HG02571 (cell line): ENCODE measurements around the gene SORBS1.

Experiments used
- ATAC-seq: cut with Tn5 transposase; IDR thresholded peaks from one replicate; pipeline ENCODE4 v1.9.1; 2021; ENCODE audit warnings: mild to moderate bottlenecking, moderate library complexity; ENCODE audit not compliant: unreplicated experiment

Gene SORBS1

GRCh38 chr10:95566136-95566535 lies 5.0 kb upstream of the SORBS1 start:
- ATAC-seq = no peak

GRCh38 chr10:95565336-95565735 lies 4.2 kb upstream of the SORBS1 start:
- ATAC-seq = no peak

DNA sequence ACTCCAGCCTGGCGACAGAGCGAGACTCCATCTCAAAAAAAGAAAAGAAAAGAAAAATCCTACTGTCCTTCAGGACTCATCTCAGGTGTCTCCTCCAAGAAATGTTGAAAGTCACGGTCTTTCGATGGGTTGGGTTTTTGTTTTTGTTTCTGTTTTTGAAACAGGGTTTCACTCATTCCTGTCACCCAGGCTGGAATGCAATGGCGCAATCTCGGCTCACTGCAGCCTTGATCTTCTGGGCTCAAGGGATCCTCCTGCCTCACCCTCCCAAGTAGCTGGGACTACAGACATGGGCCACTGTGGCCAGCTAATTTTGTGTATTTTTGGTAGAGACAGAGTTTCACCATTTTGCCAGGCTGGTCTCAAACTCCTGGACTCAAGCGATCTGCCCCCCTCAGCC lies 3.1 kb upstream of the SORBS1 start:
- ATAC-seq = no peak

GRCh38 chr10:95562341-95562965 lies 1.3 kb upstream of the SORBS1 start:
- no peak for ATAC-seq

GRCh38 chr10:95561864-95562177 lies 650 bp upstream of the SORBS1 start:
- no peak for ATAC-seq

DNA sequence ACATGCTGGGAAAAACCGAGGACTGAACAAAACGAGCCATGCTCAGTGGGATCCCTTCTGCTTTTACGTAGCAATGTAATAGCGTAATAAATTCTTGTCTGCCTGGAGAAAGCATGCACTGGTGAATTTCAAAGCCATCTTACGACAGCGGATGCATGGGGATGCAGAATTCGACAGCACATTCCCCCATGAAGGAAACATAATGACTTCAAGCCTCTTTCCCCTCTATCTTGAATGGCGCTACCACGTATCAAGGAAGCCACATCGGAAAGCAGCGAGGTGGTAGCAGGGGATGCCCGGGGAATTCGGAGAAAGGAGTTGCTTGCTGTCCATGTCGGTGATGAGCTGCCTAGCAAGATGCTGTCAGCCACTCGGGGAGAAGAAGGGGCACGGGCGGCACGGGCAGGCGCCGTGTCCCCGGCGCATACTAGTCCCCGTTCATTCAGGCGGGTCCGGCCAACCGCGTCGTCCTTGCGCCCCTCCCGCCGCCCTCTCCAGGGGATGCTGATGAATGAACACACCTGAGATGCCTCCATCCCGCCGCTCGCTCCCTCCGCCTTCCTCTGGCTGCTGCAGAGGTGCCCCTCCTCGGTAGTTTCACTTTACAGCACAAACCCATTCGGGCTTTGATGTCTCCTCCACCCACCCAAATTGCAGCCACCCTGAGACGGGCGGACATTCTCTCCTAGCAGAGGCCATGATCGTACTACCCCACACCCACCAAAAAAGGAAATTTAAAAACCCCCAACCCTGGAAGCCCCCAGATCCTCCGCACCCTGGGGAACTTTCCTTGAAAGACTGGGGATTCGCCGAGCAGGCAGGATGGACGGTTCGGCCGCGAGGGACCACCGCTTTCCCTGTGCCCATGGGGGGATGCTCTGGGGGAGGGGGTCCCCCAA lies 644 bp downstream of the SORBS1 start:
- no peak for ATAC-seq

DNA sequence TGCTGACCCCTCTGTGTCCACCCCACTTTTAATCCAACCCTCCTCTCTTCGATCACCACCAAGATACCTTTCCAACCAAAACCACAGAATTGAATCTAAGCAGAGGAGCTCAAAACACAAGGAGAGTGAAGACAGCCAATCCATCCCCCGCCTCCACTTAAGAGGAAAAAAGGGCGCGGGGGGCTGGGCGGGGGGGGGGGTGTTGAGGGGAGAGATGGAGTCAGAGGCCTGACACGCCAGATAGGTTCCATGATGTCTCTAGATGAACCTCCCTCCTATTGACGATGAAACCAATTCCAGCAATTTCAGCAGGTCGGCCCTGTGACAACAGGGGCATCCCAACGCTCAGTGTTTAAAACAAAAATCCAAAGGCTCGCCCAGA lies 1.3 kb downstream of the SORBS1 start:
- no peak for ATAC-seq

GRCh38 chr10:95559471-95559870 lies 1.7 kb downstream of the SORBS1 start:
- no peak for ATAC-seq

DNA sequence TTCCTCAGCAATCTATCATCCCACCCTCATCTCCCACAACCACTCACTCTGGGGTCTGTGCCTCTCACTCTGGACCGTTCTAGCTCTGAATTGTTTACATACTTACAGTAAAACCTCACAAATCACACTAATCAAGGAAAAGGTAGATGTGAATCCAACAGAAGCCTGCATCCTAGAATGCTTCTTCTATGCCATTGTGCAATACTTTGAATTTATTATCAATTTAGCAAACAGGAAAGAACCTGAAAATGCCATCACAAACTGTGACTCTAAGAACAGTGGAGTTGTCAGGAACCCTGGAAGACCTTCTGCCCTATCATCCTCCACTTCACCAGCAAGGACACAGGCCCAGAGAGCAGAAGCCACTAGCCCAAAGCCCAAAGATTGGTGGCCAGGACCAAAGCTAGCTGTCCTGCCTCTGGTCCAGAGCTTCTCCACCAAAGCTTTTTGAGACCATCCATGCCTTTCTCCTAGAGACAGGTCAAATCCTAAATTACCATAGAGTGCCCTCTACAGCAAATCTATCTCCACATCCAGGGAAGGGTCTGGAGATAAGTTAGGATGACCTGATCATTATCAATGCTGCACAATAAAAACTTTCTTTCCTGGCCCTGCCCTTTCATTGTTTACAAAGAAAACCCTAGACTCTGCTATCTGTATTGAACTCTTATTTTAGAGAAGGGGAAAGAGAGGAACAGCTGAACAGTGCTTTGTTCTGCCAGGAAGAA lies 2.4 kb downstream of the SORBS1 start:
- no peak for ATAC-seq

GRCh38 chr10:95556994-95557767 lies 4.0 kb downstream of the SORBS1 start:
- ATAC-seq = no peak

DNA sequence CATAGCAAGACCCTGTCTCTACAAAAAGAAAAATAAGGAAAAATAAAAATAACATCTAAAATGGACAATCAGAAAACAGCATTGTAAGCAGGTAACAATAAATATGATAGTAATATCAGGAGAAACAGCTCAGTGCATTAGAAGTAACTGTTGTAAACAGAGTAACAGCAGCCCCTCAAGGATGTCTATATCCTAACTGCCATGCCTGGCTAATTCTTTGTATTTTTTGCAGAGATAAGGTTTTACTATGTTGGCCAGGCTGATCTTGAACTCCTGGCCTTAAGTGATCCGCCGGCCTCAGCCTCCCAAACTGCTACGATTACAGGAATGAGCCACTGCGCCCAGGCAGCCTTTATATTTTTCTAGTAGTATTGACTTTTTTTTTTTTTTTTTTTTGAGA lies 7.5 kb downstream of the SORBS1 start:
- ATAC-seq = no peak

DNA sequence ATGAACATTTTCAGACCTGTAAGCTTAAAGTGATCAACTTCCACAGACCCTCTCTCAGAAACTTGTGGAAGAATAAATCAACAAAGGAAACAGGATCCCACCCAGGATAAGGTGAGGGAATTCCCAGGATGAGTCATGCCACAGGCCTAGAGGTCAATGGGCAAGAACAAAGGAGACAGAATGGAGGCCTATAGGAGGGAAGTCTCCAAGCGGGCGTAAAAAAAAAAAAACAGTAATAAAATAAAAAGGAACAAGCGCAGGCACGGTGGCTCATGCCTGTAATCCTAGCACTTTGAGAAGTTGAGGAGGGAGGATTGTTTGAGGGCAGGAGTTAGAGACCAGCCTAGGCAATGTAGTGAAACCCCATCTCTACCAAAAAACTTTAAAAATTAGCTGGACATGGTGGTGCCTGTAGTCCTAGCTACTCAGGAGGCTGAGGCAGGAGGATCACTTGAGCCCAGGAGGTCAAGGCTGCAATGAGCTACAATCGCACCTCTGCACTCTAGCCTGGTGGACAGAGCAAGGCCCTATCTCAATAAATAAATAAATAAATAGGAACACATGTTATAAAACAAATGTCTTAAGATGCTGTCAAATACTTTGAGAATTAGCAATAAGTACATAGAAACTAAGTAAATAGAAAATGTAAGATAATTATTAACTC lies 8.4 kb downstream of the SORBS1 start:
- no peak for ATAC-seq

GRCh38 chr10:95550073-95550672 lies 11.0 kb downstream of the SORBS1 start:
- no peak for ATAC-seq

DNA sequence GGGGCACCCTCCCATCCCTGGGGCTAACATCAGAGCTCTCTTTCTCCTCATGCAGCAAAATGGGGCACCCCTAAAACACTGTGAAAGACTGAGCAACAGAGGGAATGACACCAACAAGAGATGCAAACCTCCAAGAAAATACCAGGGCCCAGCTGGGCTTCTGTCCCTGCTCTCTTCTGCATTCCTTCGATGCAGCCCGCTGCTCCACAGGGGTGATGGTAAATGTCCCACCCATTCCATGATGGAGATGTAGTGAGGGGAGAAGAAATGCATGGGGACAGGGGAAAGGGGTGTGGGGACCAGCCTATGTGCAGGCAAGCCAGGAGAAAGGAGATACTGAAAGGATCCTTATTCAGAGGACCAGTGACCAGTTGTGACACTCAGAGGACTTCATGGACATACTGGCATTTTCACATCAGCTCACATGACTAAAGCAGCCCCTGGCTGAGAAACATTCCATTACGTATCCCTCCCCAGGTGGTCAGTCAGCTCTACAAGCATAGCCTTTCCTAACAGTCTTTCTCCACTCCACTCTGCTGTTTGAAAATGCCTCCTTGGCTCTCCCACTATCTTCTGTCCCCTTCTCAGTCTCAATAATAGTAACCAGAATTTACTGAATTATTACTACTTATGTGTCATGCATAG lies 13.3 kb downstream of the SORBS1 start:
- ATAC-seq = no peak

GRCh38 chr10:95547197-95547596 lies 14.0 kb downstream of the SORBS1 start:
- no peak for ATAC-seq

DNA sequence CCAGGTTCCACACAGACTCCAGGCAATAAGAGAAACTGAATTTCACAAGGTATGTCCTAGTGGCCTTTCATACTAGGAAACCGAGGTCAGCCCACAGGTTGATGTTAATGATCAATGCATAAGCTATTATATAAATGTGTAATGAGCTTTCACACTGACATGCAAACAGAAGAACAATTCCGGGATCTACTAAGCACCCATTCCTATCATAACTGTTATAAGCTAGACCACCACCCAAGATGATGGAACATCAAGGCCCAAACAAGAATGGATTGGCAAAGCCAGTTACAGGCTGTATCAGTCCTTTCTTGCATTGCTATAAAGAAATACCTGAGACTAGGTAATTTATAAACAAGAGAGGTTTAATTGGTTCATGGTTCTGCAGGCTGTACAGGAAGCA lies 15.2 kb downstream of the SORBS1 start:
- no peak for ATAC-seq

- ATAC-seq = no peak
Measured at GRCh38 chr10:95544783-95545500, 16.2 kb downstream of the SORBS1 start.

DNA sequence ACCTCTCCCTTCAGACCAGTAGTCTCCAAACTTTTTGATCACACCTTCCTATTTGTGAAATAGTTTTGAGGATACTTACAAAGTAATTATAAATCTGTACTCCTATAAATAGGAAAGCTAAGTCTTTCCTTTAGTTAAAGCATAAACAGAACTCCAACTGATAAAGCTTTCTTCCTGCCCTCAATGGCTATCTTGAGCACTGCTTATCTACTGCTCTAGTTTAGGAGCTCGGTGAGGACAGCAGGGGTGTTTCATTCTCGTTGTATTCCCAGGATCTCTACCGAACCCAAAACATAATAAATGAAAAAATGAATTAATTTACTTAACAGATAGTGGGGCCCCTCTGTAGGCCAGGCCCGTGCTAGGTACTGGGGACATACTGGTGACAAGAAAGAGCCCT lies 17.7 kb downstream of the SORBS1 start:
- ATAC-seq = no peak

- ATAC-seq = no peak
Measured at GRCh38 chr10:95542761-95543160, 18.4 kb downstream of the SORBS1 start.
